Right hindlimb (tissue), 1 donor: Measurements from ENCODE around the gene CERT1.
"Not testable (repeated sequence)": the region's sequence is repeated elsewhere in the genome, so short reads cannot be mapped to it uniquely, and the experiment has no call there.

ENCODE experiments used
- DNase-seq: peaks from one replicate; pipeline ENCODE4 v3.0.0-alpha.2; 2018

The CERT1 gene

GRCh38 chr5:75340714-75341478, 170.5 kb downstream of the CERT1 start:
- no peak for DNase-seq

- DNase-seq, result no peak
These were observed 173.0 kb downstream of the CERT1 start for GRCh38 chr5:75338408-75338807.

- DNase-seq, result no peak
These were observed 173.9 kb downstream of the CERT1 start for GRCh38 chr5:75337366-75338021.

GRCh38 chr5:75336615-75337336, 174.7 kb downstream of the CERT1 start, which contains the start of gene HMGCR:
Gene HMGCR (plus strand): TSS chr5:75337220. CDS start chr5:75342606, 5,386 bp downstream.
- DNase-seq, result peak; percentile 100

GRCh38 chr5:75335952-75336614, 175.3 kb downstream of the CERT1 start:
- DNase-seq, result no peak

GRCh38 chr5:75335486-75335885, 175.9 kb downstream of the CERT1 start:
- DNase-seq, result no peak

GRCh38 chr5:75334413-75334812, 177.0 kb downstream of the CERT1 start:
- not testable (repeated sequence) for DNase-seq

- not testable (repeated sequence) for DNase-seq
These were observed 177.7 kb downstream of the CERT1 start for GRCh38 chr5:75333759-75334158.

GRCh38 chr5:75331095-75332090, 180.0 kb downstream of the CERT1 start:
- DNase-seq, result no peak

- no peak for DNase-seq
These were observed 181.0 kb downstream of the CERT1 start for GRCh38 chr5:75330404-75330803.
